GM21390 (cell line): ENCODE data around the gene SPRYD3.
A peak's percentile ranks its signal among the peaks of the same experiment; 100 is the strongest.

Source experiments
- ATAC-seq: cut with Tn5 transposase; IDR thresholded peaks from one replicate; pipeline ENCODE4 v1.9.1; 2021; ENCODE audit not compliant: unreplicated experiment

SPRYD3 gene

GRCh38 chr12:53086361-53086760 is 7.2 kb upstream of the SPRYD3 start:
- no peak for ATAC-seq

- no peak for ATAC-seq
Observed at GRCh38 chr12:53082637-53083175, 3.5 kb upstream of the SPRYD3 start.

- ATAC-seq, result peak; percentile 6
Observed at GRCh38 chr12:53078425-53079225, 565 bp downstream of the SPRYD3 start.

GRCh38 chr12:53077030-53077429 is 2.2 kb downstream of the SPRYD3 start:
- ATAC-seq, result no peak

- no peak for ATAC-seq
Observed at GRCh38 chr12:53076461-53076860, 2.7 kb downstream of the SPRYD3 start.

- ATAC-seq, result no peak
Observed at GRCh38 chr12:53074999-53075370, 4.2 kb downstream of the SPRYD3 start.

- ATAC-seq, result no peak
Observed at GRCh38 chr12:53074283-53074998, 4.7 kb downstream of the SPRYD3 start.

GRCh38 chr12:53073881-53074280 is 5.3 kb downstream of the SPRYD3 start:
- no peak for ATAC-seq

- no peak for ATAC-seq
Observed at GRCh38 chr12:53071591-53072551, 7.3 kb downstream of the SPRYD3 start.

GRCh38 chr12:53070877-53071492 is 8.2 kb downstream of the SPRYD3 start:
- no peak for ATAC-seq

- ATAC-seq, result no peak
Observed at GRCh38 chr12:53069621-53070410, 9.4 kb downstream of the SPRYD3 start.

GRCh38 chr12:53068811-53069585 is 10.2 kb downstream of the SPRYD3 start:
- ATAC-seq, result no peak

GRCh38 chr12:53067993-53068770 is 11.0 kb downstream of the SPRYD3 start:
- ATAC-seq, result no peak

- no peak for ATAC-seq
Observed at GRCh38 chr12:53067074-53067992, 11.9 kb downstream of the SPRYD3 start.

- no peak for ATAC-seq
Observed at GRCh38 chr12:53065975-53066931, 12.9 kb downstream of the SPRYD3 start.

- ATAC-seq, result no peak
Observed at GRCh38 chr12:53065470-53065869, 13.7 kb downstream of the SPRYD3 start.
